H1 (cell line): ENCODE results near the gene ZAP70. TPM values are rescaled to one million over a fixed set of nuclear protein-coding genes. Genes with fewer than 3 reads are reported as not detected.

ENCODE experiments used
- EZH2 ChIP-seq: fragments of 200-600 bp; sonication (generic); IDR thresholded peaks from 2 replicates; pipeline ENCODE4 v1.7.1; 2012; ENCODE audit warnings: low read depth, mild to moderate bottlenecking, moderate library complexity, low read length, inconsistent platforms; ENCODE audit not compliant: severe bottlenecking
- KDM5A ChIP-seq: fragments of 200-600 bp; IDR thresholded peaks from 2 replicates; pipeline ENCODE4 v1.7.1; 2012; ENCODE audit warnings: mild to moderate bottlenecking, low read length, inconsistent platforms, mixed read lengths
- RBBP5 ChIP-seq: IDR thresholded peaks from 2 replicates; pipeline ENCODE4 v1.7.1; 2012; ENCODE audit warnings: low read depth, mild to moderate bottlenecking, inconsistent platforms, low read length, moderate library complexity, borderline replicate concordance
- SIN3A ChIP-seq, 2 experiments: IDR thresholded peaks in 1 of 2; conservative IDR thresholded peaks in 1 of 2; 2 replicates each; pipeline ENCODE4 v1.6.1; 2011 to 2012; ENCODE audit warnings: low read length in 2 of 2, improper control_type of control experiment in 1 of 2, low read depth in 1 of 2, mild to moderate bottlenecking in 1 of 2
- TAF7 ChIP-seq: optimal IDR thresholded peaks from 2 replicates; pipeline ENCODE3; 2011; ENCODE audit warnings: low read depth, mild to moderate bottlenecking, inconsistent platforms, low read length, moderate library complexity, borderline replicate concordance
- polyA plus RNA-seq, 7 experiments: library from polyadenylated mRNA; depleted of rRNA in 3 of 7; stranded (reverse) in 5 of 7; unstranded in 2 of 7; fragments of >200 nt in 5 of 7; fragments of 200-250 nt in 2 of 7; gene quantifications; 1 replicate in 5 of 7; 2 replicates in 1 of 7; 4 replicates in 1 of 7; pipeline versions ENCODE4 v1.2.1 to v1.2.3, GENCODE V29; 2011 to 2013; ENCODE audit warnings: missing spikeins in 2 of 7, mixed read lengths in 2 of 7
- total RNA-seq: library from RNA; stranded (reverse); fragmentation: NEBNext Ultra II Directional; extraction: Animal tissue kit (Norgen Biotek cat#: 25700); gene quantifications from 2 replicates; pipeline ENCODE4 v1.2.1, GENCODE V29; 2021

The ZAP70 gene
- total and polyA plus RNA-seq, 2 of the 8 experiments (the other 6 are each of a cell fraction or from before 2014, with no cell fraction given): 0.15 TPM; not detected in 1

DNA sequence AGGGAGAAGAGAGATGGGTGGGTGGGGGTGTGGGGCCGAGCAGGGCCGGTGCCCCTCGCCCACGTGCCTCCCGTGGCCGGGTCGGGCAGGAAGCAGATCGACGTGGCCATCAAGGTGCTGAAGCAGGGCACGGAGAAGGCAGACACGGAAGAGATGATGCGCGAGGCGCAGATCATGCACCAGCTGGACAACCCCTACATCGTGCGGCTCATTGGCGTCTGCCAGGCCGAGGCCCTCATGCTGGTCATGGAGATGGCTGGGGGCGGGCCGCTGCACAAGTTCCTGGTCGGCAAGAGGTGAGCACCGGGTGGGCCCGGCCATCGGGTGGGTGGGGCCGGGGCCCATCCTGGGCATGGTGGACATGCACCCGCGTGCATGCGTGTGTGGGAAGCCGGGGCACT, 21.8 kb downstream of the ZAP70 start (continued):
- TF ChIP-seq EZH2 (no peak), SIN3A (conservative IDR thresholded peaks at IDR 0.05 in 1 of 2, IDR thresholded peaks at IDR 0.05 in 1 of 2; ENCODE audit: low read depth in 1 of 2, low read length in 2 of 2) (no peak), RBBP5 (no peak), TAF7 (no peak), KDM5A (no peak)
